ENCODE results near the gene ESYT2.

The ESYT2 gene

GRCh38 chr7:158748335-158748734, 81.0 kb downstream of the ESYT2 start:
- TF ChIP-seq CTCF (conservative IDR thresholded peaks at IDR 0.05; ENCODE audit: low read depth, low read length): no peak
- H3K4me3 ChIP-seq (ENCODE audit: low read length): no peak overlapping the region
- DNase-seq (ENCODE audit: low read depth): no peak

- TF ChIP-seq CTCF (conservative IDR thresholded peaks at IDR 0.05; ENCODE audit: low read depth, low read length): no peak
- DNase-seq (ENCODE audit: low read depth): no peak
- H3K4me3 ChIP-seq (ENCODE audit: low read length): no peak overlapping the region
These were observed 81.9 kb downstream of the ESYT2 start for GRCh38 chr7:158747408-158747807.

GRCh38 chr7:158746957-158747356, 82.4 kb downstream of the ESYT2 start:
- H3K4me3 ChIP-seq (ENCODE audit: low read length): no peak overlapping the region
- no peak for TF ChIP-seq CTCF (conservative IDR thresholded peaks at IDR 0.05; ENCODE audit: low read depth, low read length)
- no peak for DNase-seq (ENCODE audit: low read depth)

GRCh38 chr7:158745057-158745715, 84.1 kb downstream of the ESYT2 start:
- DNase-seq (ENCODE audit: low read depth): no peak
- TF ChIP-seq CTCF (conservative IDR thresholded peaks at IDR 0.05; ENCODE audit: low read depth, low read length): no peak

GRCh38 chr7:158744070-158744469, 85.2 kb downstream of the ESYT2 start:
- no peak for TF ChIP-seq CTCF (conservative IDR thresholded peaks at IDR 0.05; ENCODE audit: low read depth, low read length)
- DNase-seq (ENCODE audit: low read depth): no peak
- H3K4me3 ChIP-seq (ENCODE audit: low read length): no peak overlapping the region

More at GRCh38 chr7:158745057-158745715, 84.1 kb downstream of the ESYT2 start:
- H3K4me3 ChIP-seq (ENCODE audit: low read length): no peak overlapping the region

GRCh38 chr7:158743219-158743618, 86.1 kb downstream of the ESYT2 start:
- no peak overlapping the region for H3K4me3 ChIP-seq (ENCODE audit: low read length)
- DNase-seq (ENCODE audit: low read depth): no peak
- TF ChIP-seq CTCF (conservative IDR thresholded peaks at IDR 0.05; ENCODE audit: low read depth, low read length): no peak

GRCh38 chr7:158742065-158742821, 87.1 kb downstream of the ESYT2 start:
- H3K4me3 ChIP-seq (ENCODE audit: low read length): no peak overlapping the region
- TF ChIP-seq CTCF (conservative IDR thresholded peaks at IDR 0.05; ENCODE audit: low read depth, low read length): no peak
- DNase-seq (ENCODE audit: low read depth): no peak
